Measurements from ENCODE around the gene ICE1. TPM values are rescaled to one million over a fixed set of nuclear protein-coding genes. Genes with fewer than 3 reads are reported as not detected.

The ICE1 gene
- total and polyA plus RNA-seq, 9 of the 15 experiments (the other 6 are each of a cell fraction or from before 2014, with no cell fraction given): 4.9 to 47.4 (median 28.2) TPM

DNA sequence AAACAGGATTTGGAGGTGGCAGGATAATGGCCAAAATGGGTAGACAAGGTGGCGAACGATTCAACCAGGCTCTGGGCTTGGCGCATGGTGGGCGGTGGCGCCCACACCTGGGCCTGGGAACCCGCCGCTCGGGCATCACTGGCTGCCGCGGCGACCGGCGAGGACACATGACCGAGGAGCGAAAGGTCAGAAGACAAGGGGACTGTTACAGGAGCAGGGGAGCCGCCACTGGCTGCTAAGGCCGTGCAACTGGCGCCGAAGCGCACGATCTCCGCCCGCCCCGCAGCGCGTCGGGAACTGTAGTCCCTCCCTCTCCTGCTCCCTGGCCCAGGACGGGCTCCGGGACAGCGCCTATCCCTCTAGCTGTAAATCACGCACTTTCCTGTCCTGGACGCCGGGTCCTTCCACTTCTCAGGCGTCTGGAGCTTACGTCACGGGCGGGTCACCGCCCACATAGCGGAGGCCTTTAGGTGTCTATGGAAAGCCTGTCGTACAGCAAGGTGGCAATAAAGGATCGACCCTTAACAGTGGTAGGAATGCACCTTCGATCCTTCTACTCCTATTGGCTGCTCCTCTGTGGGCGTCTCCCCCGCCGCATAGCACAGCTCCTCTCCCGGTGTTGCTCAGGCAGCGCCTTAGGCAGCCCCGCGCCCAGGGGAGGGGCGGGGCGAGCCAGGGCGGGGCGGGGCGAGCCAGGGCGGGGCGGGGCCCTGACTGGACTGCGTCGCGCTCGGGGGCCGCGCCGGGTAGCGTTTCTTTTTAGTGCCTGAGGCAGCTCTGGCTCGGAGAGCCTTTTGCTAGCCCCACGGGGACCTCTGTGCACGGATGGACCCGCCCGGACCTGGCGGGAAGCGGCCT, at the start of gene ICE1 (continued):
- TF ChIP-seq ETV5 (CRISPR knock-in tag; IDR thresholded peaks at IDR 0.05; ENCODE audit: low read depth) (peak; percentile 69; the same call in 1 of the 2 replicates), ZNF24 (IDR thresholded peaks at IDR 0.05) (no peak), BRD4 (IDR thresholded peaks at IDR 0.05) (peak; percentile 51; the same call in 1 of the 2 replicates), ZKSCAN3 (CRISPR knock-in tag; IDR thresholded peaks at IDR 0.05) (no peak), SP1 (CRISPR knock-in tag; IDR thresholded peaks at IDR 0.05) (peak; percentile 98), XRCC3 (IDR thresholded peaks at IDR 0.05) (no peak), ZBTB1 (CRISPR knock-in tag; IDR thresholded peaks at IDR 0.05; ENCODE audit: borderline replicate concordance, low read depth) (no peak), GABPB2 (CRISPR knock-in tag; conservative IDR thresholded peaks at IDR 0.05) (0 out of 2 replicates have a peak, but pooled peaks have one; percentile 69), ZNF282 (CRISPR knock-in tag; IDR thresholded peaks at IDR 0.05) (no peak), NCOA4 (IDR thresholded peaks at IDR 0.05; ENCODE audit: partially characterized antibody) (no peak), MTF1 (CRISPR knock-in tag; IDR thresholded peaks at IDR 0.05; ENCODE audit: borderline replicate concordance) (no peak), RB1 (IDR thresholded peaks at IDR 0.05; ENCODE audit: low read depth) (peak; percentile 38; the same call in 1 of the 2 replicates), STAT5A (IDR thresholded peaks at IDR 0.05; ENCODE audit: borderline replicate concordance, low read length) (peak; percentile 19; the same call in 1 of the 2 replicates), TAF15 (IDR thresholded peaks at IDR 0.05; ENCODE audit: low read depth, low read length) (0 out of 2 replicates have a peak, but pooled peaks have one; percentile 78)
- TF ChIP-seq, protein P1, sequence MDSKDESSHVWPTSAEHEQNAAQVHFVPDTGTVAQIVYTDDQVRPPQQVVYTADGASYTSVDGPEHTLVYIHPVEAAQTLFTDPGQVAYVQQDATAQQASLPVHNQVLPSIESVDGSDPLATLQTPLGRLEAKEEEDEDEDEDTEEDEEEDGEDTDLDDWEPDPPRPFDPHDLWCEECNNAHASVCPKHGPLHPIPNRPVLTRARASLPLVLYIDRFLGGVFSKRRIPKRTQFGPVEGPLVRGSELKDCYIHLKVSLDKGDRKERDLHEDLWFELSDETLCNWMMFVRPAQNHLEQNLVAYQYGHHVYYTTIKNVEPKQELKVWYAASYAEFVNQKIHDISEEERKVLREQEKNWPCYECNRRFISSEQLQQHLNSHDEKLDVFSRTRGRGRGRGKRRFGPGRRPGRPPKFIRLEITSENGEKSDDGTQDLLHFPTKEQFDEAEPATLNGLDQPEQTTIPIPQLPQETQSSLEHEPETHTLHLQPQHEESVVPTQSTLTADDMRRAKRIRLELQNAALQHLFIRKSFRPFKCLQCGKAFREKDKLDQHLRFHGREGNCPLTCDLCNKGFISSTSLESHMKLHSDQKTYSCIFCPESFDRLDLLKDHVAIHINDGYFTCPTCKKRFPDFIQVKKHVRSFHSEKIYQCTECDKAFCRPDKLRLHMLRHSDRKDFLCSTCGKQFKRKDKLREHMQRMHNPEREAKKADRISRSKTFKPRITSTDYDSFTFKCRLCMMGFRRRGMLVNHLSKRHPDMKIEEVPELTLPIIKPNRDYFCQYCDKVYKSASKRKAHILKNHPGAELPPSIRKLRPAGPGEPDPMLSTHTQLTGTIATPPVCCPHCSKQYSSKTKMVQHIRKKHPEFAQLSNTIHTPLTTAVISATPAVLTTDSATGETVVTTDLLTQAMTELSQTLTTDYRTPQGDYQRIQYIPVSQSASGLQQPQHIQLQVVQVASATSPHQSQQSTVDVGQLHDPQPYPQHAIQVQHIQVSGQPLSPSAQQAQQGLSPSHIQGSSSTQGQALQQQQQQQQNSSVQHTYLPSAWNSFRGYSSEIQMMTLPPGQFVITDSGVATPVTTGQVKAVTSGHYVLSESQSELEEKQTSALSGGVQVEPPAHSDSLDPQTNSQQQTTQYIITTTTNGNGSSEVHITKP (IDR thresholded peaks at IDR 0.05; ENCODE audit: partially characterized antibody): peak; percentile 86
- TF ChIP-seq, protein P2, sequence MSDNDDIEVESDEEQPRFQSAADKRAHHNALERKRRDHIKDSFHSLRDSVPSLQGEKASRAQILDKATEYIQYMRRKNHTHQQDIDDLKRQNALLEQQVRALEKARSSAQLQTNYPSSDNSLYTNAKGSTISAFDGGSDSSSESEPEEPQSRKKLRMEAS (CRISPR knock-in tag; IDR thresholded peaks at IDR 0.05): peak; percentile 75
- TF ChIP-seq, protein P3, sequence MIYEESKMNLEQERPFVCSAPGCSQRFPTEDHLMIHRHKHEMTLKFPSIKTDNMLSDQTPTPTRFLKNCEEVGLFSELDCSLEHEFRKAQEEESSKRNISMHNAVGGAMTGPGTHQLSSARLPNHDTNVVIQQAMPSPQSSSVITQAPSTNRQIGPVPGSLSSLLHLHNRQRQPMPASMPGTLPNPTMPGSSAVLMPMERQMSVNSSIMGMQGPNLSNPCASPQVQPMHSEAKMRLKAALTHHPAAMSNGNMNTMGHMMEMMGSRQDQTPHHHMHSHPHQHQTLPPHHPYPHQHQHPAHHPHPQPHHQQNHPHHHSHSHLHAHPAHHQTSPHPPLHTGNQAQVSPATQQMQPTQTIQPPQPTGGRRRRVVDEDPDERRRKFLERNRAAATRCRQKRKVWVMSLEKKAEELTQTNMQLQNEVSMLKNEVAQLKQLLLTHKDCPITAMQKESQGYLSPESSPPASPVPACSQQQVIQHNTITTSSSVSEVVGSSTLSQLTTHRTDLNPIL (CRISPR knock-in tag; IDR thresholded peaks at IDR 0.05): no peak
- TF ChIP-seq, protein P4, sequence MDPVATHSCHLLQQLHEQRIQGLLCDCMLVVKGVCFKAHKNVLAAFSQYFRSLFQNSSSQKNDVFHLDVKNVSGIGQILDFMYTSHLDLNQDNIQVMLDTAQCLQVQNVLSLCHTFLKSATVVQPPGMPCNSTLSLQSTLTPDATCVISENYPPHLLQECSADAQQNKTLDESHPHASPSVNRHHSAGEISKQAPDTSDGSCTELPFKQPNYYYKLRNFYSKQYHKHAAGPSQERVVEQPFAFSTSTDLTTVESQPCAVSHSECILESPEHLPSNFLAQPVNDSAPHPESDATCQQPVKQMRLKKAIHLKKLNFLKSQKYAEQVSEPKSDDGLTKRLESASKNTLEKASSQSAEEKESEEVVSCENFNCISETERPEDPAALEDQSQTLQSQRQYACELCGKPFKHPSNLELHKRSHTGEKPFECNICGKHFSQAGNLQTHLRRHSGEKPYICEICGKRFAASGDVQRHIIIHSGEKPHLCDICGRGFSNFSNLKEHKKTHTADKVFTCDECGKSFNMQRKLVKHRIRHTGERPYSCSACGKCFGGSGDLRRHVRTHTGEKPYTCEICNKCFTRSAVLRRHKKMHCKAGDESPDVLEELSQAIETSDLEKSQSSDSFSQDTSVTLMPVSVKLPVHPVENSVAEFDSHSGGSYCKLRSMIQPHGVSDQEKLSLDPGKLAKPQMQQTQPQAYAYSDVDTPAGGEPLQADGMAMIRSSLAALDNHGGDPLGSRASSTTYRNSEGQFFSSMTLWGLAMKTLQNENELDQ (CRISPR knock-in tag; IDR thresholded peaks at IDR 0.05; ENCODE audit: borderline replicate concordance): no peak
- TF ChIP-seq, protein P5, sequence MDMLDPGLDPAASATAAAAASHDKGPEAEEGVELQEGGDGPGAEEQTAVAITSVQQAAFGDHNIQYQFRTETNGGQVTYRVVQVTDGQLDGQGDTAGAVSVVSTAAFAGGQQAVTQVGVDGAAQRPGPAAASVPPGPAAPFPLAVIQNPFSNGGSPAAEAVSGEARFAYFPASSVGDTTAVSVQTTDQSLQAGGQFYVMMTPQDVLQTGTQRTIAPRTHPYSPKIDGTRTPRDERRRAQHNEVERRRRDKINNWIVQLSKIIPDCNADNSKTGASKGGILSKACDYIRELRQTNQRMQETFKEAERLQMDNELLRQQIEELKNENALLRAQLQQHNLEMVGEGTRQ (CRISPR knock-in tag; IDR thresholded peaks at IDR 0.05): peak; percentile 75

Measured in K562 (cell line).